Activated CD8-positive, alpha-beta T cell treated with anti-CD3 and anti-CD28 coated beads for 36 hours (primary cell): ENCODE results near the gene LRG1. TPM values are rescaled to one million over a fixed set of nuclear protein-coding genes. Genes with fewer than 3 reads are reported as not detected.
A peak's percentile ranks its signal among the peaks of the same experiment; 100 is the strongest.

Experiments
- ATAC-seq: fragments of 200-7000 bp; cut with Tn5 transposase; one replicate; pipeline ENCODE4 v1.10.0; 2021; ENCODE audit warnings: mild to moderate bottlenecking, moderate library complexity
- CTCF ChIA-PET: fragments of 350-600 bp; sonication (Branson Sonifier 250); formaldehyde crosslinking; loops from one replicate; lab custom pipeline; 2021; ENCODE audit warnings: antibody characterized with exemption; lab: Charles Lee
- POLR2A ChIA-PET: fragments of 350-600 bp; sonication (Branson Sonifier 250); formaldehyde crosslinking; loops from one replicate; lab custom pipeline; 2021; ENCODE audit warnings: antibody characterized with exemption; lab: Charles Lee
- DNase-seq: peaks from one replicate; pipeline ENCODE4 v3.0.0-alpha.2; 2020
- H3K27ac Mint-ChIP-seq: one replicate; pipeline ENCODE4 v1.8.0; 2021; ENCODE audit warnings: mild to moderate bottlenecking, mixed read lengths
- H3K27me3 Mint-ChIP-seq: one replicate; pipeline ENCODE4 v1.8.0; 2021; ENCODE audit warnings: mixed read lengths
- H3K36me3 Mint-ChIP-seq: one replicate; pipeline ENCODE4 v1.8.0; 2021; ENCODE audit warnings: low read depth, mixed read lengths
- H3K4me1 Mint-ChIP-seq: one replicate; pipeline ENCODE4 v1.8.0; 2021; ENCODE audit warnings: low read depth, mixed read lengths
- H3K4me3 Mint-ChIP-seq: one replicate; pipeline ENCODE4 v1.8.0; 2021; ENCODE audit warnings: mild to moderate bottlenecking, moderate library complexity, mixed read lengths
- H3K9me3 Mint-ChIP-seq: one replicate; pipeline ENCODE4 v1.8.0; 2021; ENCODE audit warnings: mixed read lengths
- intact Hi-C: fragments of 100-400 bp; cut with micrococcal nuclease; formaldehyde crosslinking; loops from one replicate; pipeline ENCODE4 v1.10.0; 2022
- total RNA-seq, 2 experiments: library from RNA; stranded (reverse); gene quantifications; one replicate each; pipeline ENCODE4 v1.2.3, GENCODE V29; 2021
- TF ChIP-seq, protein P1 (sequence below): fragments of 200-600 bp; IDR thresholded peaks from one replicate; pipeline ENCODE4 v1.8.0; 2022; ENCODE audit warnings: antibody characterized with exemption, mild to moderate bottlenecking

Gene LRG1
- total RNA-seq, 2 experiments from 2014 or later, result 0.09 TPM; not detected in 1

DNA sequence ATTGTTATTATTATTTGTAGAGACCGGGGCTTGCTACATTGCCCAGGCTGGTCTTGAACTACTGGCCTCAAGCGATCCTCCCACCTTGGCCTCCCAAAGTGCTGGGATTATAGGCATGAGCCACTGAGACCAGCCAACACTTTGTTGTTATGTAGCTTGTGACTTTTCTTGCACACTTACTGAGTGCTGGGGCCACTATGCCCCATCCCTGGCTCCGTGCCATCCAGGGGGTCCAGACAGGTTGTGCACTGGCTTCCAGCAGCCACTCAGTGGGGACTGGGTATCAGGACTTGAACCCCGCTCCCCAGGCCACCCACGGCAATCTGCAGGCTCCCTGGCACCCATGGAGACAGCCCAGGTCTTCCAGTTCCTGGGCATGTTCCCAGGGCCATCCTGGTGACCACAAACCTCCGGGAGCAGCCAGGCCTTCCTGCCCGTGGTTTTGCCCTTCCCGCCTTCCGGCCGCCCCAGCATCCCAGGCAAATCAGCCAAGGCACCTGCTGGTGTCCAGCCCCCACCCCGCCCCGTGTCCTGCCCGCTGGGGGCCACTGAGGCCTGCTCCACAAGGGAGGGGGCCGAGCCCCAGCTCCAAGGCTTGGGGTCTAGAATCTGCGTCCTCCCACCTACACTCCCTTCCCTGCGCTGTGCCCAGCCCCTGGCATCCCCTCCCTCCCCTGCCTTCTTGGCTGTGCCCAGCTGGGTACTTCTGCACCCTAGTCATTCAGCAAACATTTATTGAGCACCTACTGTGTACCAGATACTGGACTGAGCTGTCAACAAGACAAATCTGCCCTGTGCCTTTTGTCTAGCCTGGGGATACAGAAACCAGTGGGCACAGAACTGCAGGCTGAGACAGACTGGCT lies 43.4 kb upstream of the LRG1 start:
- H3K27me3 Mint-ChIP-seq, result peaks cover 50% of the 10 kb centered on the region
- CTCF ChIA-PET, result no interaction called here
- no peak overlapping the region for H3K4me3 Mint-ChIP-seq
- H3K4me1 Mint-ChIP-seq, result peaks cover 9% of the 10 kb centered on the region
- no peak for DNase-seq
- POLR2A ChIA-PET, result interaction anchor here (0.7 kb wide), 1 partner anchor 57 kb away, joined by 4 read pairs; no protein-coding TSS in a partner anchor
- TF ChIP-seq, protein P1, sequence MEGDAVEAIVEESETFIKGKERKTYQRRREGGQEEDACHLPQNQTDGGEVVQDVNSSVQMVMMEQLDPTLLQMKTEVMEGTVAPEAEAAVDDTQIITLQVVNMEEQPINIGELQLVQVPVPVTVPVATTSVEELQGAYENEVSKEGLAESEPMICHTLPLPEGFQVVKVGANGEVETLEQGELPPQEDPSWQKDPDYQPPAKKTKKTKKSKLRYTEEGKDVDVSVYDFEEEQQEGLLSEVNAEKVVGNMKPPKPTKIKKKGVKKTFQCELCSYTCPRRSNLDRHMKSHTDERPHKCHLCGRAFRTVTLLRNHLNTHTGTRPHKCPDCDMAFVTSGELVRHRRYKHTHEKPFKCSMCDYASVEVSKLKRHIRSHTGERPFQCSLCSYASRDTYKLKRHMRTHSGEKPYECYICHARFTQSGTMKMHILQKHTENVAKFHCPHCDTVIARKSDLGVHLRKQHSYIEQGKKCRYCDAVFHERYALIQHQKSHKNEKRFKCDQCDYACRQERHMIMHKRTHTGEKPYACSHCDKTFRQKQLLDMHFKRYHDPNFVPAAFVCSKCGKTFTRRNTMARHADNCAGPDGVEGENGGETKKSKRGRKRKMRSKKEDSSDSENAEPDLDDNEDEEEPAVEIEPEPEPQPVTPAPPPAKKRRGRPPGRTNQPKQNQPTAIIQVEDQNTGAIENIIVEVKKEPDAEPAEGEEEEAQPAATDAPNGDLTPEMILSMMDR, result no peak
- ATAC-seq, result no peak
- H3K36me3 Mint-ChIP-seq, result no peaks in the 10 kb centered on the region
- no peak overlapping the region for H3K27ac Mint-ChIP-seq
- intact Hi-C loops, result no loop called here
- no peaks in the 10 kb centered on the region for H3K9me3 Mint-ChIP-seq

DNA sequence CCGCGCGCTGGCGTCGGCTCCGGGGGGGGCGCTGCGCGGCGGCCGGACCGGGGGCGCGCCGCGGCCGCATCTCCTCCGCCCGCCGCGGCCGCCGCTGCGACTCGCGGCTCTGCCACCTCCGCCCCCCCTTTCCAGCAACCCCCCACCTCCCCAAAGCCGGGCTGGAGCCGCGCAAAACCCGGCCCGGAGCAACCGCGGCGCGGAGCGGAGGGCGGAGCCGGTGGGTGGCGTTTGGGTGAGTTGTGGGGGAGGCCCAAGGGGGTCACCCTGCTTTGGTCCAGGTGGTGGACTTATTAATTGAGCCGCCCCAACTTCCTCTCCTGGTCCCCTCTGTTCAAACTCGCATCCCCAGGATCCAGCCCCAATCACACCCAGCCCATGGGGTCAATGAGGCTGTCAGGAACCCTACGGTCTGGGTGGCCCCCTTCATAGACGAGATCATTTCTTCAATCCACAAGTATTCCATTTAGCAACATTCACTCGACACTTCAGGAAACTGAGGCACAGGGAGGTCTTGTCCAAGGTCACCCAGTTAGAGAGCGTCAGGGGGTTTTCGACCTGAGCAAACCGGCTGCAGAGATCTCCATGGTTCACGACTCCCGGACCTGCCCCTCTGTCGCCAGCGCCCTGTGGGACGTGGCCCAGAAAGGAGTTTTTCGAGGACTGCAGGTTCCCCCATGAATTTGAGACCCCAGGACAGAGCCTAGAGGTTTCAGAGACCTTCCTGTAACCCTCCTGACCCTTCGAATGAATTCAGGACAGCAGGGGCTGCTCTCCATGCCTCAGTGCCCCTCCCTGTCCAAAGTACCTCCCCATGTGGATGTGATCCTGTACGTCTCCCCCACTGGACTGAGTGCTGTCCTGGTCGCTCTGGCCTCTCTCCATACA lies 42.1 kb upstream of the LRG1 start:
- ATAC-seq, result peak; percentile 53

DNA sequence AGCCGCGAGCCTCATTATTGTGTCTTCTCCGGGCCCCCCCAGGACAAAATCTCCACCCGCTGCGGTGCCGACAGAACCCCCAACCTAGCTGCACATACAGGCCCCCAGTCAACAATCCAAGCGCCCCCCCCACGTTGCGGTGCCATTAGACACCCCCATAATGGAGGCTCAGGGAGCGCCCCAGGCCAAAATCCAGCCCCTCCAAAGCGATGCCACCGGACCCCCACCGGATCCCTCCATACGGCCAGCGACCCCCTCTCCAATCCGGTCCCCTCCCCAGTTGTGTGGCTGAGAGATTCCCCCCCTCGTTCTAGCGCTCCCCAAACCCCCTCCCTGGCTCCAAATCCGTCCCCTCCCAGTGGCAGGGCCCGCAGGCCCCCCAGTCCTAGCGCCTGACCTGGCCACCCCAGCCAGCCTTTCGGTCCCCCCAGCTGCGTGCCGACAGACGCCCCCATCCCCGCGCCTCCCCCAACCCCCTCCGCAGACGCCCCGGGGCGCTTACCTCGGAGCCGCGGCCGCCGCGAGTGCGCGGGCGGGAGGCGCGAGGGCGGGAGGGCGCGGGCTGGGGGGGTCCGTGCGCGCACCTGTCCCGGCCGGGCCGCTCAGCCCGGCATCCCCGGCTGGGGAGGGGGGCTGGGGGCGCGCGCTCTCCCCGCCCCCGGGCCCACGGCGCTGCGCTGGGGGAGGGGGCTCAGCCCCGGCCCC lies 41.3 kb upstream of the LRG1 start:
- Mint-ChIP-seq H3K27ac (no peak overlapping the region), H3K27me3 (peaks cover 55% of the 10 kb centered on the region), H3K9me3 (no peaks in the 10 kb centered on the region), H3K4me1 (peaks cover 9% of the 10 kb centered on the region), H3K4me3 (no peak overlapping the region), H3K36me3 (no peaks in the 10 kb centered on the region)
- ChIA-PET POLR2A (no interaction called here), CTCF (interaction anchor here (0.6 to 1.9 kb wide), 3 partner anchors 9 to 59 kb away, joined by 3 to 4 read pairs (median 4); no protein-coding TSS in a partner anchor)
- TF ChIP-seq, protein P1, result no peak
- intact Hi-C loops, result no loop called here
- ATAC-seq (no peak), DNase-seq (no peak)

More for the DNA sequence above, 42.1 kb upstream of the LRG1 start:
- peak; percentile 30 for DNase-seq
- CTCF ChIA-PET, result no interaction called here
- H3K36me3 Mint-ChIP-seq, result no peaks in the 10 kb centered on the region
- H3K27me3 Mint-ChIP-seq, result peaks cover 50% of the 10 kb centered on the region
- no peaks in the 10 kb centered on the region for H3K9me3 Mint-ChIP-seq
- intact Hi-C loops, result no loop called here
- H3K4me1 Mint-ChIP-seq, result peaks cover 9% of the 10 kb centered on the region
- POLR2A ChIA-PET, result no interaction called here
- no peak overlapping the region for H3K4me3 Mint-ChIP-seq
- TF ChIP-seq, protein P1, result no peak
- no peak overlapping the region for H3K27ac Mint-ChIP-seq

DNA sequence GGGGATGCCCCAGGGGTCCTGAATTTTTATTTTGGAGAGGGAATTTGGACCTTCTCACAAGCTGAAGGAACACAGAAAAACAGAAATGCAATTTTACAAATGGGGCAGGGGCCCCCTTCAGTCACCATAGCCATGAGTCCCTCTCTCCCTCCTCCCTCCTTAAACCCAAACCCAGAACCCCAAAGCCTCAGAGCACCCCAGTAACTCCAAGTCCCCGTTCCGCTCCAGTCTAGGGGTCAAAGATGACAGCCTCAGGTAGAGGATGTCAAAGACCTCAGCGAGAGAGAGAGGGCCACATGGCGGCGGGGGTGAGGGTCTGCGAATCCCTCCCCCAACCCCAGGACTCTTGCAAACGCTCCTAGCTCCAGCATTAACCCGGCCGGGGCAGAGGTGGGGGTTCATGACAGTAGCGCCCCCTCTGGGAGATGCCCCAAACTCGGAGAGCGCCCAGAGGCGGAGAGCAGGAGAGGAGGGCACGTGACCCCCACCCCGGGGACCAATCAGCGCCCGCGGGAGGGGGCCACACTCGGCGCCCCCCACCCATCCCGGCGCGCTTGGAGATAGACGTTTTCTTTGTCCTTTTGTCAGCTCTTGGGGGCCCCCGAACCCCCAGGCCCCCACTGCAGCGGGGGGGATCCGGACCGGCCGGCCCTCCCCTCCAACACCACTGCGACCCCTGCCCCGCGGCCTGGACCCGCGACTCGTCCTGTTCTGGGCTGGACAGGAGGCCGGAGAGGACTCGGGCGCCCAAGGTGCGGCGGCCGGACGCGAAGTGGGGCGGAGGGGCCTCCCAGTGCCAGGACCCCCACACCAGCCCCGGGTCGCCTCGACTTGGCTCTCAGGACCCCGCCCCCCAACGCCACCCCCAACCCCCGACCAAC lies 40.4 kb upstream of the LRG1 start:
- Mint-ChIP-seq H3K4me1 (peaks cover 13% of the 10 kb centered on the region), H3K36me3 (no peaks in the 10 kb centered on the region), H3K27ac (no peak overlapping the region), H3K27me3 (peaks cover 52% of the 10 kb centered on the region), H3K4me3 (no peak overlapping the region), H3K9me3 (no peaks in the 10 kb centered on the region)
- TF ChIP-seq, protein P1, result no peak
- intact Hi-C loops, result no loop called here
- ATAC-seq (no peak), DNase-seq (no peak)
- ChIA-PET CTCF (interaction anchor here (0.6 to 2.3 kb wide), 7 partner anchors 9 to 60 kb away, joined by 3 to 9 read pairs (median 4); no protein-coding TSS in a partner anchor), POLR2A (no interaction called here)
